SK-N-DZ (cell line): ENCODE results near the gene F7. TPM values are rescaled to one million over a fixed set of nuclear protein-coding genes. Genes with fewer than 3 reads are reported as not detected.
"Not testable (repeated sequence)": the region's sequence is repeated elsewhere in the genome, so short reads cannot be mapped to it uniquely, and the experiment has no call there.

Source experiments
- DNase-seq: peaks from one replicate; pipeline ENCODE4 v3.0.0-alpha.2; 2015; ENCODE audit warnings: low spot score
- polyA plus RNA-seq, 2 experiments: library from polyadenylated mRNA; depleted of rRNA; stranded (reverse); fragments of >200 nt; gene quantifications; 2 replicates each; pipeline ENCODE4 v1.2.3, GENCODE V29; 2014

F7 gene
- polyA plus RNA-seq (2014; cell fraction: cytosol; rRNA removed), result 0.39 TPM in 1 of 2 replicates, not detected in the other
- 0.07 and 0.43 TPM in 2 replicates for polyA plus RNA-seq (2014; cell fraction: nucleus; rRNA removed)

DNA sequence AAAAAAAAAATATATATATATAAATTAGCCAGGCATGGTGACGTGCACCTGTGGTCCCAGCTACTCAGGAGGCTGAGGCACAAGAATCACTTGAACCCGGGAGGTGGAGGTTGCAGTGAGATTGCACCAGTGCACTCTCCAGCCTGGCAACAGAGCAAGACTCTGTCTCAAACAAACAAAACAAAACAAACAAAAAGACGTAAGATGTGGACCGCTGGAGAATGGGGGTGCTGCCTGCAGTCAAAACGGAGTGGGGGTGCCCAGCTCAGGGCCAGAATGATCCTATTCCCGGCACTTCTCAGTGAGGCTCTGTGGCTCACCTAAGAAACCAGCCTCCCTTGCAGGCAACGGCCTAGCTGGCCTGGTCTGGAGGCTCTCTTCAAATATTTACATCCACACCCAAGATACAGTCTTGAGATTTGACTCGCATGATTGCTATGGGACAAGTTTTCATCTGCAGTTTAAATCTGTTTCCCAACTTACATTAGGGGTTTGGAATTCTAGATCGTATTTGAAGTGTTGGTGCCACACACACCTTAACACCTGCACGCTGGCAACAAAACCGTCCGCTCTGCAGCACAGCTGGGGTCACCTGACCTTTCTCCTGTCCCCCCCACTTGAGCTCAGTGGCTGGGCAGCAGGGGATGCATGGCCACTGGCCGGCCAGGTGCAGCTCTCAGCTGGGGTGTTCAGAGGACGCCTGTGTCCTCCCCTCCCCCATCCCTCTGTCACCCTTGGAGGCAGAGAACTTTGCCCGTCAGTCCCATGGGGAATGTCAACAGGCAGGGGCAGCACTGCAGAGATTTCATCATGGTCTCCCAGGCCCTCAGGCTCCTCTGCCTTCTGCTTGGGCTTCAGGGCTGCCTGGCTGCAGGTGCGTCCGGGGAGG, at the start of gene F7:
Gene F7 (plus strand): TSS at position 760 of the 889 bp plus-strand sequence. CDS start 51 bp downstream, at position 811.
- no peak for DNase-seq

DNA sequence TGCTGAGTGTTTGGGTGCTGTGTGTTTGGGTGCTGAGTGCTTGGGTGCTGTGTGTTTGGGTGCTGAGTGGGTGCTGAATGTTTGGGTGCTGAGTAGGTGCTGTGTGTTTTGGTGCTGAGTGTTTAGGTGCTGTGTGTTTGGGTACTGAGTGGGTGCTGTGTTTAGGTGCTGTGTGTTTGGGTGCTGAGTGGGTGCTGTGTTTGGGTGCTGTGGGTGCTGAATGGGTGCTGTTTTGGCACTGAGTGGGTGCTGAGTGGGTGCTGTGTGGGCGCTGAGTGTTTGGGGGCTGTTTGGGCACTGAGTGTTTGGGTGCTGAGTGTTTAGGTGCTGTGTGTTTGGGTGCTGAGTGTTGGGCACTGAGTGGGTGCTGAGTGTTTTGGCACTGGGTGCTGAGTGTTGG, 48.5 kb upstream of the F7 start:
- DNase-seq, result no peak

DNA sequence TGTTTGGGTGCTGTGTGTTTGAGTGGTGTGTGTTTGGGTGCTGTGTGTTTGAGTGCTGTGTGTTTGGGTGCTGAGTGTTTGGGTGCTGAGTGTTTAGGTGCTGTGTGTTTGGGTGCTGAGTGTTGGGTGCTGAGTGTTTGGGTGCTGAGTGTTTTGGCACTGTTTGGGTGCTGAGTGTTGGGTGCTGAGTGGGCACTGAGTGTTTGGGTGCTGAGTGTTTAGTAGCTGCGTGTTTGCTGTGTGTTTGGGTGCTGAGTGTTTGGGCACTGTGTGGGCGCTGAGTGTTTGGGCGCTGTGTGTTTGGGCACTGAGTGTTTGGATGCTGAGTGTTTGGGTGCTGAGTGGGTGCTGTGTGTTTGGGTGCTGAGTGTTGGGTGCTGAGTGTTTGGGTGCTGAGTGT, 48.0 kb upstream of the F7 start:
- not testable (repeated sequence) for DNase-seq

DNA sequence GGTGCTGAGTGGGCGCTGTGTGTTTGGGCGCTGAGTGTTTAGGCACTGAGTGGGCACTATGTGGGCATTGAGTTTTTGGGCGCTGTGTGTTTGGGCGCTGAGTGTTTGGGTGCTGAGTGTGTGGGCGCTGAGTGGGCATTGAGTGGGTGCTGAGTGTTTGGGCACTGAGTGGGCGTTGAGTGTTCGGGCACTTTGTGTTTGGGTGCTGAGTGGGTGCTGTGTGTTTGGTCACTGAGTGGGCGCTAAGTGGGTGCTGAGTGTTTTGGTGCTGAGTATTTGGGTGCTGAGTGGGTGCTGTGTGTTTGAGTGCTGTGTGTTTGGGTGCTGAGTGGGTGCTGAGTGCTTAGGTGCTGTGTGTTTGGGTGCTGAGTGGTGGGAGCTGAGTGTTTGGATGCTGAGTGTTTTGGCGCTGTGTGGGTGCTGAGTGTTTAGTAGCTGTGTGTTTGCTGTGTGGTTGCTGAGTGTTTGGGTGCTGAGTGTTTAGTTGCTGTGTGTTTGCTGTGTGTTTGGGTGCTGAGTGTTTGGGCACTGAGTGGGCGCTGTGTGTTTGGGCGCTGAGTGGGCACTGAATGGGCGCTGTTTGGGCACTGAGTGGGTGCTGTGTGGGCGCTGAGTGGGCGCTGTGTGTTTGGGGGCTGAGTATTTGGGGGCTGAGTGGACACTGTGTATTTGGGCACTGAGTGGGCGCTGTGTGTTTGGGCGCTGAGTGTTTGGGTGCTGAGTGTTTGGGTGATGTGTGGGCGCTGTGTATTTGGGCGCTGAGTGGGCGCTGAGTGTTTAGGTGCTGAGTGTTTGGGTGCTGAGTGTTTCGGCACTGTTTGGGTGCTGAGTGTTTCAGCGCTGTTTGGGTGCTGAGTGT, 47.2 kb upstream of the F7 start:
- no peak for DNase-seq

DNA sequence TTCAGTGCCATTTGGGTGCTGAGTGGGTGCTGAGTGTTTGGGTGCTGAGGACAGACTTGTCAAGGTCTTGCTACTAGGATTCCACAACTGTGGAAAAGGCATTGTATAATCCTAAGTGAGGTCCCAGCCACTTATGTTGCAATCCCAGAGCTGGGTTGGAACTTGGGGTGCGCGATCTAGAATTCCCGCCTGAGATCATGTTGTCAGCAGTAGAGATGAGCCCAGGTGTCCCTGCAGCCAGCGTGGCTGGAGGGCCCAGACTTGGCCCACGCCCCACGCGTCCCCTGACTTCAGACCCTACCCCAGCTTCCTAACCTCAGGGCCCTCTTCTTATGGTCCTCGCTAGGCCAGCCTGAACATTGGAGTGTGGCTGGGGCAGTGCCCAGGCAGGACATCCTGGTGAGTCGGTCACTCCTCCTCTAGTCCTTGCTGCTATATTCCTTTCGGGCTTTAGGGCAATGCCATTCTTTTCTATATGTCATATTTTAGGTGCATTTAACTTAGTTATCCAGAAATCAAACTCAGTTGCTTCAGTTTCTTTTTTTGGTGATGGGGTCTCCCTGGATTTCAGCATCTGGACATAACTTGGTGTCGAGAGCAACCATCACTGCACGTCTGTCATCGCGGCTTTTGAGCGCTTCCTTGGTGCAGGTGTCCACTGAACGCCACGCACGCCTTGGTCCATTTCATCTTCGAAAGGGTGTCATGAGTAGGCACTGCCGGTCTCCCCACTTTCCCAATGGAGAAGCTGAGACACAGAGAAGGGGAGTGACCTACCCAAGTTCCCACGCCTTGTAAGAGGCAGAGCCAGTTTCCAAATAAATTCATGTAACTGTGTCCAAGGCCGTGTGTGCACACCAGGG, 46.4 kb upstream of the F7 start:
- no peak for DNase-seq

DNA sequence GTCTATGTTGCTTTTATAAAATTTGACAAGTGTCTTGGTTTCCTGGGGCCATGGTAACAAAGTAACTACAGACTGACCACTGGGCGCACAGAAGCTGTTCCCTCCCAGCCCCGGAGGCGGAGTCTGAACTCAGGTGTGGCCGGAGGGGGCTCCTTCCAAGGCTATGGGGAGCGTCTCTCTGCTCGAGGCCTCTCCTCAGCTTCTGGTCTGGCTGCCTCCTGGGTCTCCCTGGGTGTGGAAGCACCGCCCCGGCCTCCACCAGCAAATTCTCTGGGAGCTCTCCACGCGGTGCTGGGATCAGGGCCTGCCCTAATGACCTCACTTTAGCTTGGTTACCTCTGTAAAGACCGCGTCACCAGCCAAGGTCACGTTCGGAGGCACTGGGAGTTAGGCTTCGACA, 45.7 kb upstream of the F7 start:
- DNase-seq, result no peak

DNA sequence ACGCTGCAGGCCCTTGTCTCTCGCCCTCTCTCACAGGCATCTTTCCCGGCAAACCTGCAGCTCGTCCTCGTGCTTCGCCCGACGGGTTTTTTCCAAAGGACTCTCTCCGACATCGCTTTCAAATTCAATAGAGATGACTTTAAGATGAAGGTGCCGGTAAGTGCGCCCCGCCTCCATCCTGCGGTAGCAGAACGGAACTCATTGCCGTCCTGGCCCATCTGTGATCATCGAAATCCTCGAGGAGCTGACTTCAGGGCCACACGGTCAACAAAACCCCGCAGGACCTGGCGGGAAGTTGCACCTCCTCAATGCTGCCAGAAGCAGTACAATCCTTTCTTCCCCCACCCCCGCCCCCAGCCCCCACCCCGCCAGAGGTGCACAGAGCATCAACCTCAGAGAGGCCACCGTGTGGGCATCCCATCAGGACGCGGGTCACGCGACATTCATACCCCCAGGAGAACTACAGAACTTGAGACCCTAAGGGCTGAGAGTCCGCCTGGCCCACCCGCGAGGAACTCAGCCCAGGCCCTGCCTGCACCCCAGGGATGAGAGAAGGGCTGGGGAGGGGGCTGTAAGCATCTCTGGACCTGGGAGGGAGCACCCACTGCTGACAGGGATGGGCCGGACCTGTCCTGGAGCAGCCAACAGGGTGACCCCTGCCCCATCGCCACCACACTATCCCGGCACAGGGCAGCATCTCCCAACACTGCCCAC, 44.9 kb upstream of the F7 start:
- DNase-seq, result no peak

DNA sequence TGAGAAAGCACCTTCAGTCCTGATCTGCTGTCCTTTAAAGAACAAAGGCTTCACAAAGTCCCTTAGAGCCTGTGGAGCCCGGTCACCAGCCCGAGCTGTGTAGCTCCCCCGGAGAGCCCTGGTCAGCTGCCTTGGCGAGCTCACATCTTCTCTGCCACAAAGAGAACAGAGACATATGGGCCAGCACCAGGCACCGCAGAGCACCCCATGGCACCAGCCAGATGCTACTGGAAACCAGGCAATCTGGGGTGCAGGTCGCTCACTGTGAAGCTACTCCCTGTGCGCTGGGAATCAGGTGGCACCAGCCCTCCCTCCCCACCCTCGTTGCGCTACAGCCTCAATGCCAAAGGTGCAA, 44.3 kb upstream of the F7 start:
- DNase-seq, result no peak

DNA sequence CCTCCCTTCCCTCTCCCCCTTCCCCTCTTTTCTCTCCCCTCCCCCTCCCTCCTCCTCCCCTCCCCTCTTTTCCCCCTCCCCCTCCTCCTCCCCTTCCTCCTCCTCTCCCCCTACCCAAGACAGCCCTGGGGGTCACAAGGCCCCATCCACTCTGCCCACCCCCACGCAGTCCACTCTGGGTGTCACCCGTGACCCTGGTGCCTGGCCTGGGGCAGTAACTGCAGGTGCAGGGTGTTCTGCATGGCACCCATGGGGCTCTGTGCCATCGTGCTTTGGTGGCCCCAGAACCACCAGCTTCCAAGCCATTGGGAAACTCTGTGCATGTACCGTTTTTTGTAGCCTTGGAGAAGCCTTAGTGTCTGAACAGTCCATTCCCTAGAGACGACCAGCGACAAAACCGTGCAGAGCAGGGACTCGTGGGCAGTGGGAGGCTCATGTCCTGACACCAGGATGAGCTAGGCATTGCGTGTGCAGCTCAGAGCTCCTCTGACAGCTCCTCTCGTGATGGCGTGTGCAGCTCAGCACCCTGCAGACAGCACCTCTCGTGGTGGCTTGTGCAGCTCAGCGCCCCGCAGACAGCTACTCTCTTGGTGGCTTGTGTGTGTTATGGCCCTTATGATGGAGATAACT, 43.7 kb upstream of the F7 start:
- no peak for DNase-seq

DNA sequence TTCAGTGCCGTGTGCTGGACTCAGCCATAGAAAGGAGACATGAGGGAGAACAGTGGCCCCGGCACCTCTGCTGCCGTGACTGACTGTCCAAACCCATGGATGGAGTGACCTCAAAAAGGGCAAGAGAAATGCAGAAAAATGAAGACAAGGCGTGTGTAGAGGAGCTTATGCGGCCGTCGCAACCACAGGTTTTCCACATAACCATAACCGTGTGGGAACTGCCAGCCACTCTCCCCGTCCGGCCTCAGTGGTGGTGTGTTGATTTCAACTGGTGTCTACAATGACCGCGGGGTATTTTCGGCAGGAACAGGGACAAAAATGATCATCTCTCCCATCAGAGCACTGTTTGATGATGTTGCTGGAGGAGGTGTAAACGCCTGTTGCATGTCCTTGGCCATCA, 42.9 kb upstream of the F7 start:
- no peak for DNase-seq

DNA sequence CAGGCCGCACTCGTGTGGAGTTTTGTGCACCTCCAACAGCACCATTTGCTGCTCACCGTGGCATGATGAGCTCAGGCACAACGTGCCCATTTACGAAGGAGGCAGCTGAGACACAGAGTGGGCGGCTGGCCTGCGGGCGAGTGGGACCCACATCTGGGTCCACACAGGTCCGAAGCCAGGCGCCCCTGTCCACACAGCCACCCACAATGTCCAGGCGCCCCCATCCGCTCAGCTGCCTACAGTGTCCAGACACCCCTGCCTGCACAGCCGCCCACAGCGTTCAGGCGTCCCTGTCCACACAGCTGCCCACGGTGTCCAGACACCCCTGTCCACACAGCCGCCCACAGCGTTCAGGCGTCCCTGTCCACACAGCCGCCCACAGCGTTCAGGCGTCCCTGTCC, 42.5 kb upstream of the F7 start:
- no peak for DNase-seq

DNA sequence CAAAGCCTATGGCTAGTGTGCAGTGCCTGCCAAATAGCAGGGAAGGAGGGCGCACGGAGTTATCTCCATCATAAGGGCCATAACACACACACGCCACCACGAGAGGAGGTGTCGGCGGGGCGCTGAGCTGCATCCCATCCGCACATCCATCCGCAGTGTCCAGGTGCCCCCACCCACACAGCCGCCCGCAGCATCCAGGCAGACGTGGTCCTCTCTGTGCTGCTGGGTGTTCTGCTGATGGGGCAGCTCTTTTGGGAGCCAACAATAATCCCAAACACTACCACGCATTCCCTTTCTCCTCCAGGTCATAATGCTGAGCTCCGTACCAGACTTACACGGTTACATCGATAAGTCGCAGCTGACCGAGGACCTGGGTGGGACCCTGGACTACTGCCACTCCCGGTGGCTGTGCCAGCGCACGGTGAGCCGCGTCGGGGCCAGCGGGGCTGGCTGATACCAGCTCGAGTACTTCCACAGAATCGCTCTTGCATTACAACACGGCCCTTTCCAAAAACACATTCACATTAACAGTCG, 41.5 kb upstream of the F7 start:
- DNase-seq, result no peak

DNA sequence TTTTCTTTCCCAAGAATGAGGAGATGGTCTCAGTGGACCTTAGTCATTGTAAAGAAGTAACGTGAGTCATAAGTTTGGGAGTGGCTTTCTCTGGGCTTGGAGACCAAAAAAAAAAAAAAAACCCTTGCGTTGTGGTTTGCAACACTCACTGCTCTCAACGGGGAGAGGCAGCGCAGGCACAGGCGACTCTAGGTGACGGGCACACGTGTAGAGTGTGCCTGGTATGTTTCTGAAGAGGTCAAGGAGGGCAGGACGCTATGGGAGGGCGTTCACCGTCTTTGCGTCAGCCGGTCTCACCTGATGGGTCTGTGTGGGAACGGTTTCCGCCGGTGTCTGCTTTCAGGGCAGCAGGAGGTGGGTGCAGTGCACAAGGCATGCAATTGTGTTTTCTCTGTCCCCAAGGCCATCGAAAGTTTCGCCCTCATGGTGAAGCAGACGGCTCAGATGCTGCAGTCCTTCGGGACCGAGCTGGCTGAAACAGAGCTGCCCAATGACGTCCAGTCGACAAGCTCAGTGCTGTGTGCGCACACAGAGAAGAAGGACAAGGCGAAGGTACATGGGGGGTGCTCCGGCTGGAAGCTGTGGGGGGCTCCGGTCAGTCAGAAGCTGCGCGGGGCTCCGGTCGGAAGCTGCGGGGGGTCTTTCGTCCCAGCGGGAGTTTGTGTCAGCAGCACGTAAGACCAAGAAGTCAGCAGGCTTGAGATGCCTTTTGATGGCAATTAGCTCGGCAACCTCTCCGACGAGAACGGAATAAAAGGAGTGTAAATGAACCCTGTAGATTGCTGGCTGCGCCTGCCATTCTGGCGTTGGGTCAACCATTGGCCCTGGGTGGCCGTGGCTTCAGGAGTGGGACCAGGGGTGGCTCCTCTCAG, 40.8 kb upstream of the F7 start:
- no peak for DNase-seq

DNA sequence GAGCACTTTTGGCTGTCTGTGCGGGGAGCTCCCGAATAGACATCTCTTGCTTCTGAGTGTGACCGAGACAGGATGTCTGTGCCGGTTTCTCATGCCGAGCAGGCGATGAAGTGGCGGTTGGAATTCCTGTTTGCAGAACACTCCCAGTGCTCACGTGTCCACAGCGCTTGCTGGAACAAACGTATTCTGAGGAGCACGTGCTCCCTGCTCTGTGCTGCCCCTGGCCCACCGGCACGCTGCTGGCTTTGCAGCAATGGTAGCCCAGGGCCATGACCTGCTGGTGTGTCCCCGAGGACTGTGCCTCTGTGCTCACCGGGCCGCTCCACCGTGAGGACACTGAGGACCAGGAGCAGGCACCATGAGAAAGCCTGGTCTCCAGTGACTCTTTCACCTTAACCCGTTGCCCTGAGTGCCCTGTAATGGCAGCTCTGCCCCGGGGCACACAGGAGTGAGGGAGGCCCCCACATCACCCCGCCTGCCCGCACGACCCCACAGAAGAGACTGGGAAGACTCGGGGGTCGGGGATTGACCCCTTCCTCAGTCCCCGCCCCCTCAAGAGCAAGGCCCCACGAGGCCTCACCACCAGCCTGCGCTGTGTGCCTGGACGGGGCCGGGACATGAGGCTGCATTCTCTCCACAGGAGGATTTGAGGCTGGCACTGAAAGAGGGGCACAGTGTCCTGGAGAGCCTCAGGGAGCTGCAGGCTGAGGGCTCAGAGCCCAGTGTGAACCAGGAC, 40.0 kb upstream of the F7 start:
- no peak for DNase-seq

DNA sequence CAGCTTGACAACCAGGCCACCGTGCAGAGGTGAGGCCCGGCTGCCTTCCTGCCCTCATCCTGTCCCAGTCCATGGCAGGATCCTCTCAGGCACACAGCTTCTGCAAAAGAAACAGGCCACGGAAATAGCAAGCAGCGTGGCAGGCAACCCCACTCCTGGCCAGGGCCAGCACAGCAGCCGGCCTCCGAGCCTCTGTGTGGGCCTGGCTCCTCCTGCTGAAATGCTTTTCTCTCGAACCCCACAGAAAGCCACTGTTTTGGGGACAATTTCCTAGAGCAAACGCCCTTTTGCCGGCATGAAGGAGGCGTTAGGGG, 39.5 kb upstream of the F7 start:
- DNase-seq, result no peak

DNA sequence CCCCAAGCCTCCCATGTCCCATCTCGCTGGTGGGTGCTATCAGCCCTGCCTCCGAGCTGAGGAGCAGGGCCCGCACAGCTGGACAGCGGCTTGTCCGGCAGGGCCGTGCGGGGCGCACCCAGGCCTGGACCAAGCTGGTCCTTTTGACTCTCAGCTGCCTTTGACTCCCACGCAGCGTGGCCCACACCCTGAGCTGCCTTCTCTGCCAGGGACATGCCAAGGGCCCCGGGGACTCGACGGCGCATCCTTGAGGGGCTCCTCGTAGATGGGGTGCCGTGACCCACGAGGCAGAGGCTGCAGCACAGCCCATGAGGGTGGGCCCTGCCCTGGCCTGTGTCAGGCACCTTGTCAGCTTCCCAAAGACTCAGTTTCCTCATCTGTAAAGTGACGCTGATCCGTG, 38.8 kb upstream of the F7 start:
- DNase-seq, result no peak

DNA sequence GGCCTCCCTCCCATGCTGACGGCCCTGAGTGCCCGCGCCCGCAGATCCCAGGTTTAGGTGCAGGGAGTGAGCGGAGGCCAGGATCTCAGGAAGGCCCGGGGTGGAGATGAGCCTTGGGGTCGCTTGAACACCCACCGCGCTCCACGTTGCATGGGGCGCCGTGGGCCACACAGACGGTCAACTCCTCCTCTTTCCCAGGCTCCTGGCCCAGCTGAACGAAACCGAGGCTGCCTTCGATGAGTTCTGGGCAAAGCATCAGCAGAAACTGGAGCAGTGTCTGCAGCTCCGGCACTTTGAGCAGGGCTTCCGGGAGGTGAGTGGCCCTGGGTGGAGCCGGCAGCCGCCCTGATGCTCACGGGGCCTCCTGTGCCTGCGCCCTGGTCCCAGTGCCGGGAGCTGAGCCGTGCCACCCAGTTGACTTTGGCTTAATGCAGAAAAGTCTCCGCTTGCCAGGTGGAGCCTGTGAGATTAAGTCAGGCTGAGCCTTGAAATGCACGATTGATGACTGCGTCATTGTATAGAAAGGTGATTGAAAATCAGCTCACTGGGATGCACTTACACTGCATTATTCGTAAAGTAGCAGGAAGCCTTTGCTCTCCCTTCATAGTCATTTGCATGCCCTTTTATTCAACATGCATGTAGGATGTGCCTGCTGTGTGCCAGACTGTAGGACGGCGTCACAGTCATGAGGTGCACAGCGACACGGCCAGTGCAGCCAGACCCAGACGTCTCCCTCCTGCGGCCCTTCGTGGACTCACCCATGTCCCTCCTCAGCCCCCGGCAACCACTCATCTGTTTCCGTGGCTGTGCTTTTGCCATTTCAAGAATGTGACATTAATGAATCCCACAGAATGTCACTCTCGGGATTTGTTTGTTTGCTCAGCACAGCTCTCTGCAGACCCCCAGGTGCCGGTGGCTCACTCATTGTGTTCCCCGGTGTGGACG, 35.5 kb upstream of the F7 start:
- DNase-seq, result no peak

DNA sequence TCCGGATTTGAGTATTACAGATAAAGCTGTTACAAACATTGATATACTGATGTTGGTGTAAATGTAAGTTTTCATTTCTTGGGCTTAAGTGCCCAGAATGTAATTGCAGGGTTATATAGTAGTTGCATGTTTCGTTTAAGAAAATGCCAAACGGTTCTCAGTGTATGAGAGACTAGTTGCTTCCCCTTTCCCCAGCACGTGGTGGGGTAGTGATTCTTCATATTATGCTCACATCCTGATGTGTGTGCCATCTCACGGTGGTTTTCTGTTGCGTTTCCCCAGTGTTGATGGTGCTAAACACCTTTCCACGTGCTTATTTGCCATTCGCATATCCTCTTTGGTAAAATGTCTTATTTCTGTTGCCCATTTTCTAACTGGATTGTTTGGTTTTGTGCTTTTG, 34.7 kb upstream of the F7 start:
- no peak for DNase-seq
